Retinal pigment epithelial cell (primary cell): ENCODE measurements around the gene TOP3A.
"Not testable (repeated sequence)": the region's sequence is repeated elsewhere in the genome, so short reads cannot be mapped to it uniquely, and the experiment has no call there.

Experiments
- DNase-seq: peaks from one replicate; pipeline ENCODE4 v3.0.0-alpha.2; 2010; ENCODE audit warnings: low read depth
- H3K4me3 ChIP-seq: 2 replicates; pipeline ENCODE4 v1.5.1; 2011; ENCODE audit warnings: mild to moderate bottlenecking, low read length, control low read depth, moderate library complexity
- TF ChIP-seq, protein P1 (sequence below): conservative IDR thresholded peaks from 2 replicates; pipeline ENCODE4 v1.5.1; 2011; ENCODE audit warnings: low read depth, low read length, control low read depth, inconsistent platforms

TOP3A gene

GRCh38 chr17:18356624-18357023, 41.8 kb upstream of the TOP3A start:
- no peak overlapping the region for H3K4me3 ChIP-seq
- TF ChIP-seq, protein P1, sequence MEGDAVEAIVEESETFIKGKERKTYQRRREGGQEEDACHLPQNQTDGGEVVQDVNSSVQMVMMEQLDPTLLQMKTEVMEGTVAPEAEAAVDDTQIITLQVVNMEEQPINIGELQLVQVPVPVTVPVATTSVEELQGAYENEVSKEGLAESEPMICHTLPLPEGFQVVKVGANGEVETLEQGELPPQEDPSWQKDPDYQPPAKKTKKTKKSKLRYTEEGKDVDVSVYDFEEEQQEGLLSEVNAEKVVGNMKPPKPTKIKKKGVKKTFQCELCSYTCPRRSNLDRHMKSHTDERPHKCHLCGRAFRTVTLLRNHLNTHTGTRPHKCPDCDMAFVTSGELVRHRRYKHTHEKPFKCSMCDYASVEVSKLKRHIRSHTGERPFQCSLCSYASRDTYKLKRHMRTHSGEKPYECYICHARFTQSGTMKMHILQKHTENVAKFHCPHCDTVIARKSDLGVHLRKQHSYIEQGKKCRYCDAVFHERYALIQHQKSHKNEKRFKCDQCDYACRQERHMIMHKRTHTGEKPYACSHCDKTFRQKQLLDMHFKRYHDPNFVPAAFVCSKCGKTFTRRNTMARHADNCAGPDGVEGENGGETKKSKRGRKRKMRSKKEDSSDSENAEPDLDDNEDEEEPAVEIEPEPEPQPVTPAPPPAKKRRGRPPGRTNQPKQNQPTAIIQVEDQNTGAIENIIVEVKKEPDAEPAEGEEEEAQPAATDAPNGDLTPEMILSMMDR, result no peak
- DNase-seq, result no peak

DNA sequence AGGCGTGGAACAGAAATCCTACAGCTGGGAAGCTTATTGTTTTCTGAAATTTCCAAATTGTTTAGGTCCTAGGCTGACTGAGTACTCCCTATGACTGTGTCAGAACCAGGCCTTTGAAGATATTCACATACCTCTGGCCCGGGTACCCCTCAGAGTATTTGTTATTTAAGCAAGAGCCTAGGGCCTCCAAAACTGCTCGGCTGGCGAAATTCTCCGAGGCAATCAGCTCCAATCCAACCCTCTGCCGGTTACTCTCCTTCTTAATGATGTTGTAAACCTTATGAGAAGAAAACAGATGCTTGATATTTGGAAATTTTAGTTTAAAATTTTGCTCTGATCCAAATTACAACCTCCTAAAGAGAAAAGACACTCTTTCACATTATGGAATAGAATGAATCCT, 38.7 kb upstream of the TOP3A start:
- DNase-seq, result no peak
- no peak overlapping the region for H3K4me3 ChIP-seq
- TF ChIP-seq, protein P1, result no peak

- no peak for DNase-seq
- no peak overlapping the region for H3K4me3 ChIP-seq
- TF ChIP-seq, protein P1, result no peak
Measured at GRCh38 chr17:18344021-18344420, 29.2 kb upstream of the TOP3A start.

- TF ChIP-seq, protein P1, result no peak
- DNase-seq, result no peak
- no peak overlapping the region for H3K4me3 ChIP-seq
Measured at GRCh38 chr17:18339933-18340332, 25.1 kb upstream of the TOP3A start.

DNA sequence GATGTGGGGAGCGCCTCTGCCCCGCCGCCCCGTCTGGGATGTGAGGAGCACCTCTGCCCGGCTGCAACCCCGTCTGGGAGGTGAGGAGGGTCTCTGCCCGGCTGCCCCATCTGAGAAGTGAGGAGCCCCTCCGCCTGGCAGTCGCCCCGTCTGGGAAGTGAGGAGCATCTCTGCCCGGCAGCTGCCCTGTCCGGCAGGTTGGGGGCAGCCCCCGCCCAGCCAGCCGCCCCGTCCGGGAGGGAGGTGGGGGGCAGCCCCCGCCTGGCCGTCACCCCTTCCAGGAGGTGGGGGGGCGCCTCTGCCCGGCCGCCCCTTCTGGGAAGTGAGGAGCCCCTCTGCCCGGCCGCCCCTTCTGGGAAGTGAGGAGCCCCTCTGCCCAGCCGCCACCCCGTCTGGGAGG, 23.4 kb upstream of the TOP3A start:
- DNase-seq, result not testable (repeated sequence)

DNA sequence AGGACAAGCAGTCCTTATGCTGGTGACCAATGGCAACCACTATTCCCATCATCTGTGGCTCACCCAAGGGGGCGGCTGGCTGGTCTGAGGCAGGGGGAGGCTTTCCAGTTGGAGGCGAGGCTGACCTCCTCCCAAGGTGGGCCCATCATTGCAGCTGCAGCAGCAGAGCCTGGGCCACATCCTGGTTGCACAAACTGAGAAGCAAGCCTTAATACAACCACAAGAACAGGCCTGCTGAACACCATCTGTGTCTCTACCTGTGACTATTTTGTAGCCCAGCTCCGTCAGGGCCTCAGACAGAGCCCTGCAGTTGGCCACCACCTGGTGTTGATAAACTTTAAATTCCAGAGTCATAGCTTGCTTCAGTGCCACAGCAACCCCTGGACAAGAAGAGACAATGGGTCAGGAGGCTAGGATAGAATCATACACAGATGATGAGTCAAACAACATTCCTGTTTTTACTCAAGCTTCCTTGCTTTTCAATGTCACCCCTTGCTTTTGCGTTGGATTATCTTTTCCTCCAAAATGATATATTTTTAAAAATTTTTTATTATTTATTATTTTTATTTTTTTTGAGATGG, 18.2 kb upstream of the TOP3A start:
- TF ChIP-seq, protein P1, result no peak
- no peak for DNase-seq
- no peak overlapping the region for H3K4me3 ChIP-seq

More for the DNA sequence above, 23.4 kb upstream of the TOP3A start:
- H3K4me3 ChIP-seq, result not testable (repeated sequence)

DNA sequence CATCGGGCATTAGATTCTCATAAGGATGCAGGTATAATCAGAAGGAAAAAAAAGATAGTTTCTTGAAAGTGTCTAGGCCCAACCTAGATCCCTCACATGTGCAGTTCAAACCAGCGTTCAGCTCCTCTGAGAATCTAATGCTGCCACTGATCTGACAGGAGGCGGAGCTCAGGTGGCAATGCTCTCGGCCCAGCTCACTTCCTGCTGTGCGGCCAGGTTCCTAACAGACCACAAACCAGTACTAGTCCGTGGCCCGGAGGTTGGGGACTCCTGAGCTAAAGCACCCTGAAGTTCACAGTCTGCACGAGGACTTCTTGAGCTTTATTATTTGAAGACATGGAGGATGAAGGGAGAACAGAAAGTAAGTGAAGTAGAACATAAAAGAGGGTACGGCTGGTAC, 17.1 kb upstream of the TOP3A start:
- TF ChIP-seq, protein P1, result no peak
- no peak overlapping the region for H3K4me3 ChIP-seq
- no peak for DNase-seq
